Measurements from ENCODE around the gene KCNK18.
A peak's percentile ranks its signal among the peaks of the same experiment; 100 is the strongest.
"Not testable (repeated sequence)": the region's sequence is repeated elsewhere in the genome, so short reads cannot be mapped to it uniquely, and the experiment has no call there.

KCNK18 gene

DNA sequence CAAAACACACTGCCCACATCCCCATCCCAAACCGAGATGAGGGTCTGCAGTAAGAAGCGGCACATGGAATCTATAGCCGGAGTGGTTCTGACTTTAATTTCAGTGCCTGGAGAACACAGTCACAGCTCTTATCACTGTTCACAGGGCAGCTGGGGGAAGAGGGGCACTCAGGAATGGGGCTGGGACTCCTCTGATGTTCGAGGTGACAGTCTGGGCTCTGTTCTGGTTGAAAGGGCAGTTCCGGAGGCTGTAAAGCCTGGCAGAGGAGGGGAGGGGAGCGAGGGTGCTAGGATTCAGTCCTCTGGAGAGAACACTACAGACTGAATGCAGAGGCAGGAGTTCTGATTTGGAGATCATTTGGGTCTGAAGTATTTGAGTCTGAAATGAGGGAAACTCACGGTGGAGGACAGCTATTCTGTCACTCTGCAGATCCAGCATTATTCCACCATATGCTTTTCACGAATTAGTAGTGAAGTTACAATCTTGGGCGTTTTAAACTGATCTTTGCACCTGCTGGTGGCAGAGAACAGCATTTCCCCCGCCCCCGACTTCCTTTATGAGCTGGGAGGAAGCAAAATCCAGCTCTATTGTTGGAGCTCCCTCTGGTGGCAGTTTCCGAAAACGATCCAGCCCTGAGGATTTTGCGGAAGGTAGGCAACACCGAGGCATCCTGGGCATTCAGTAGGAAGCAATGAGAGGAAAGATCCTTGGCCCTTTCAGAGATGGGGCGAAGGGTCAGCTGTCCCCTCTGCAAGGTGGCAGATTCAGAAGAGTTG, 22.7 kb upstream of the KCNK18 start:
- TF ChIP-seq, protein P1, sequence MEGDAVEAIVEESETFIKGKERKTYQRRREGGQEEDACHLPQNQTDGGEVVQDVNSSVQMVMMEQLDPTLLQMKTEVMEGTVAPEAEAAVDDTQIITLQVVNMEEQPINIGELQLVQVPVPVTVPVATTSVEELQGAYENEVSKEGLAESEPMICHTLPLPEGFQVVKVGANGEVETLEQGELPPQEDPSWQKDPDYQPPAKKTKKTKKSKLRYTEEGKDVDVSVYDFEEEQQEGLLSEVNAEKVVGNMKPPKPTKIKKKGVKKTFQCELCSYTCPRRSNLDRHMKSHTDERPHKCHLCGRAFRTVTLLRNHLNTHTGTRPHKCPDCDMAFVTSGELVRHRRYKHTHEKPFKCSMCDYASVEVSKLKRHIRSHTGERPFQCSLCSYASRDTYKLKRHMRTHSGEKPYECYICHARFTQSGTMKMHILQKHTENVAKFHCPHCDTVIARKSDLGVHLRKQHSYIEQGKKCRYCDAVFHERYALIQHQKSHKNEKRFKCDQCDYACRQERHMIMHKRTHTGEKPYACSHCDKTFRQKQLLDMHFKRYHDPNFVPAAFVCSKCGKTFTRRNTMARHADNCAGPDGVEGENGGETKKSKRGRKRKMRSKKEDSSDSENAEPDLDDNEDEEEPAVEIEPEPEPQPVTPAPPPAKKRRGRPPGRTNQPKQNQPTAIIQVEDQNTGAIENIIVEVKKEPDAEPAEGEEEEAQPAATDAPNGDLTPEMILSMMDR (IDR thresholded peaks at IDR 0.05; ENCODE audit: insufficient read depth, low read depth, low read length, missing control alignments): peak; percentile 93
- peak; percentile 80 for DNase-seq (ENCODE audit: low read depth)
- H3K4me3 ChIP-seq (ENCODE audit: low read length): peak overlapping the region; percentile 41

DNA sequence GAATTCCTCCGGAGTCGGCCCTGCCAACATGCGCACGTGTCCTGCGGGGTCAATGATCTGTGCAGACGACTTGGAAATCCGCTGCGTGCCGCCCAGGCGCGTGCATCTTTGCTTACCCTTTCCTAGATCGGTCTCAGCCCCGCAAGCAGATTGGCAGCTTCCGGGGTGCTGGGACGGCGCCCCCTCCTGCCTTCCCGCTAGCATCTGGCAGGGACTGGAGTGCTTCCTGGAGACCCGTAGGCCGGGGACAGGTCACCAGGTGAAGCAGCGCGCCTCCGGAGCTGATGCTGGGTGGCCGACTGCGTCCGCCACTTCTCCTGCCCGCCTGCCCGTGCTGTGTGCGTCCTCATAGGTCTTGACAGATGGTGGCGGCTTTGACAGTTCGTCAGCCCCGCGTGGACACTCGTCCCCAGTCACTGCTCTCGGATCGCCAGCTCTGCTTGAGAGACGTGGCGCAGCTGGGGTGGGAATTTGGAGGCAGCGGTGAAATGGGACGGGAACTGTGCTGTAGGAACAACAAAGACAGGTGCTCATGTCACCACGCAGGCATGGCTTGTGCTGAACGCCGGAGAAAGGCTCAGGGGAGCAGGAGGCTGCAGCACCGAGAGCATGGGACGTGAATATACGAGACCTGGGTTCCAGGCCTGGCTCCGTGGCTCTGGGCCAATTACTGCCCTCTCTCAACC, 21.9 kb upstream of the KCNK18 start:
- DNase-seq (ENCODE audit: low read depth): peak; percentile 14
- H3K4me3 ChIP-seq (ENCODE audit: low read length): peak overlapping the region; percentile 41
- TF ChIP-seq, protein P1 (IDR thresholded peaks at IDR 0.05; ENCODE audit: insufficient read depth, low read depth, low read length, missing control alignments): no peak

DNA sequence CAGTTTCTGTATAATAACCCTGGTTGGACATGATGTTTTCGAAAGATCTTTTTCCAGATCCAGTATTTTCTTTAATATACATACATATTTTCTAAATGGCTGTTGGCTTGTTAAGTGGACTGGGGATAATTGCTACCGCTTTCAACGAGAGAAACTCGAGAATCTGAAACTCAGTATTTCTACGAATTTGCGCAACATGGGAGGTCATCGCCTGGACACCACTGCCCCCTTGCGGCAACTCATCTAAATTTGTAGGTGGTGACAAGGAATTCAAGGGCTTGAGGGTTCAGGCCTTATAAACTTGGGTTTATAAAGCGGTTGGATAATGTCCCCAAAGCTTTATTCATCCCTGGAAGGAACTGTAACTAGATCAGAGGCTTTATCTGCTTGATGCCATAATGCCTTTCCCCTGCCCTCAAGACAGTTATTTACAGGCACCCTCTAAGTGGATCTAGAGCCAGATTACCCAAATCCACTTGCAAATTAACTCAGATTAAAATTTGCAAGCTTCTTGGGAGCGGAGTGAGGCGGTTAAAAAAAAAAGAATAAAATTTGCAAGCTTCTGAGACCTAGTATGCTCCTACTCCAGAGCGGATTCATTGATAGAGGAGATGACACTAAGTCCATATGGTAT, 21.3 kb upstream of the KCNK18 start:
- TF ChIP-seq, protein P1 (IDR thresholded peaks at IDR 0.05; ENCODE audit: insufficient read depth, low read depth, low read length, missing control alignments): peak; percentile 88
- DNase-seq (ENCODE audit: low read depth): peak; percentile 71
- peak overlapping the region; percentile 41 for H3K4me3 ChIP-seq (ENCODE audit: low read length)

DNA sequence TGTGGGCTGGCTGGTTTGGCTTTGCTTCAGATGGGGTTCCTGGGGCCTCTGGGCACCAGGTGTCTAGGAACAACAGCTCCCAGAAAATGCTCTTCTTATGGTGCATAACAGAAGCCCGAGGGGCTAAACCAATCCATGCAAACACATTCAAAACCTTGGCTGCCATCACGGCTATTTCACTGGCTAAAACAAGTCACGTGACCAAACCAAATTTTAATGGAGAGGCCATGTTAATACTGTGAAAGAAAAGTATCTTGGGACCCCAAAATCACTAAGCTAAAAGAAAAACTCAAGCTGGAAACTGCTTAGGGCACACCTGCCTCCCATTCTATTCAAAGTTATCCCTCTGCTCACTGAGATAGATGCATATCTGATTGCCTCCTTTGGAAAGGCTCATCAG, 19.1 kb upstream of the KCNK18 start:
- no peak for DNase-seq (ENCODE audit: low read depth)
- TF ChIP-seq, protein P1 (IDR thresholded peaks at IDR 0.05; ENCODE audit: insufficient read depth, low read depth, low read length, missing control alignments): no peak

DNA sequence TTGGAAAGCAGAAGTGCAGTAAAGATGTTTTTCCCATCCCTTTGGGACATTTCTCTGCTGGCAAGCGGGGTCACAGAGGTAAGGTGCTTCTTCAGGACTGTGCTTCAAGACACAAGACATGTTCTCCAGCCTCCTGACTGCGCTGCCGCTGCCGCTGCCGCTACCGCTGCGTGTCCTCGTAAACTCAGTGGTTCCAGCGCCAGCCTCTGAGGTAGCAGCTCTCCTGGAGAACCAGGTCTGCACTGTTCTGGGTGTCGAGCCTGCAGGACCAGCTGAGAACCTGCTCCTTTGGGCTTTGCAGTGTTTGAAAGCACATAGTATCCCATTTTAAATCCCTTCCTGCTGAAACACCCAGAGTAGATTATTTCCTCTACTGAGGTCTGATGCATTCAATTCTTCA, 13.0 kb upstream of the KCNK18 start:
- TF ChIP-seq, protein P1 (IDR thresholded peaks at IDR 0.05; ENCODE audit: insufficient read depth, low read depth, low read length, missing control alignments): no peak
- DNase-seq (ENCODE audit: low read depth): no peak
- no peak overlapping the region for H3K4me3 ChIP-seq (ENCODE audit: low read length)

More for the DNA sequence above, 19.1 kb upstream of the KCNK18 start:
- H3K4me3 ChIP-seq (ENCODE audit: low read length): no peak overlapping the region

DNA sequence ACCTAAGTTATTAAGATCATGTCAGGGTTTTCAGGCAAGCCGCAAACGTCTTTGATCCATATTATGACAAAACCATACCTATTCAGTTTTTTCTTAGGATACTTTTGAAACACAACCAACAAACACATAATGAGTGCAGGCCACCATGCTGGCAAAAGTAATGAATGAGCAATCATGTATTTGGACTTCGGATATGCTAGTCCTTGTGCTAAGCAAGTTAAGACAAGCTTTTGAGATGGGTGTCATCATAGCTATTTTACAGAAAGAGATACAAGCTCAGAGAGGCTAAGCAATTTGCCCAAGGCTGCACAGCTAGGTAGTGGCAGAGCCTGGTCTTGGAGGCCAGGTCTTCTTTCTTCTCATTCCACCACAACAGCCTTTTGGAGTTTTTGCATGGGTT, 12.5 kb upstream of the KCNK18 start:
- peak; percentile 62 for DNase-seq (ENCODE audit: low read depth)
- no peak overlapping the region for H3K4me3 ChIP-seq (ENCODE audit: low read length)
- TF ChIP-seq, protein P1 (IDR thresholded peaks at IDR 0.05; ENCODE audit: insufficient read depth, low read depth, low read length, missing control alignments): no peak

DNA sequence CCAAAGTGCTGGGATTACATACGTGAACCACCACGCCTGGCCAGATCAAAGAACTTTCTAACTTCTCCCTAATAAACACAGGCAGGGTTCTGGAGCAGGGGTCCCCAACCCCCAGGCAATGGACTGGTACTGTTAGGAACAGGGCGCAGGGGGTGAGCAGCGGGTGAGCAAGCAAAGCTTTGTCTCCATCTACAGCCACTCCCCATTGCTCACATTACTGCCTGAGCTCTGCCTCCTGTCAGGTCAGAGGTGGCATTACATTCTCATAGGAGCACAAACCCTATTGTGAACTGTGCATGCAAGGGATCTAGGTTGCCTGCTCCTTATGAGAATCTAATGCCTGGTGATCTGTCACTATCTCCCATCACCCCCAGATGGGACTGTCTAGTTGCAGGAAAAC, 11.5 kb upstream of the KCNK18 start:
- not testable (repeated sequence) for H3K4me3 ChIP-seq (ENCODE audit: low read length); DNase-seq (ENCODE audit: low read depth)

Data from epithelial cell of esophagus (primary cell).